Skin of body (tissue), 2 donors: ENCODE data around the gene ALDH1L2. TPM values are rescaled to one million over a fixed set of nuclear protein-coding genes. Genes with fewer than 3 reads are reported as not detected.
"Not testable (repeated sequence)": the region's sequence is repeated elsewhere in the genome, so short reads cannot be mapped to it uniquely, and the experiment has no call there.

ENCODE experiments used
- DNase-seq: peaks from one replicate; lab custom pipeline; 2025; lab: John Stamatoyannopoulos, UW
- total RNA-seq: library from RNA; depleted of rRNA; stranded (reverse); fragments of >200 nt; gene quantifications from one replicate; pipeline ENCODE4 v1.2.3, GENCODE V29; 2014

The ALDH1L2 gene
- total RNA-seq, 1 donor from 2014 or later = 21.9 TPM

DNA sequence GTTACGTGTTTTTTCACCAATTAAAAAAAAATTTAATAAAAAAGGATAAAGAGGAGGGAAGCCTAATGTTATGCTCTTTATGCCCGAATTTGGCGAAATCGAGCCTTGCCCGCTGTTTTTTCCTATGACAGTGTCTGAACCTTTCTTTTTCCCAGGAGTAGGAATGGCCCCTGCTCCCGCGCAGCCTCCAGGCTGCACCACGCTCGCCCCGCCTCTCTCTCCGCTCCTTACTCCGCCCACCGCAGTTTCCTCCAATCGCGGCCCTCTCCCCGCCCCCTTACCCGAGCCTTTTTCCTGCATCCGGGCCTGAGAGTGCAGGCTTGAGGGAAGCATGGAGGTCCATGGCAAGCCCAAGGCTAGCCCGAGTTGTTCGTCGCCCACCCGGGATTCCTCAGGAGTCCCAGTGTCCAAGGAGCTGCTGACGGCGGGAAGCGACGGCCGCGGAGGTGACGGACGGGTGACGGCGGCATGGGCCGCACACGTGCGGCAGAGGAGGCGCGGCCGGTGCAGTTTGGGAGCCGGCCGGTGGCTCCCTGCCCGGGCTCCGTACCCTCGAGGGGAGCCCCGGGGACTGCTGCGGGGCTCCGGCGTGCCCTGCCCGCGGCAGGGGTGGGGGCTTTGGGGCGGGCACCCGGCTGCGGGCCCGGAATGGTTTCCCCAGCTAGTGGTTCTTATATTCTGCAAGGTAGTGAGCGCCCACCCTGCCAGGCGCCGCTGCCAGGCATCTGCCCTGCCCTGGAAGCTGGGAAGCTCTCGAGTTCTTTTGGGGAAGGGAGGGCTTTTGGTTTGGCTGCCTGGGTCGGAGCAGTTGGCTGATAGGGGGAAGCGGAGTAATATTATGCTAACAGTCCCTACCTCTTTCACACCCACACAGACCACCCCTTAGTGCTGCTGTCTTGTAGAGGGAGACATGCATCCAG, 98.0 kb downstream of the ALDH1L2 start, which contains the start of gene NOPCHAP1:
Gene NOPCHAP1 (plus strand): TSS at position 295 of the 920 bp plus-strand sequence. CDS start 37 bp downstream, at position 332.
- peak; percentile 83 for DNase-seq

DNA sequence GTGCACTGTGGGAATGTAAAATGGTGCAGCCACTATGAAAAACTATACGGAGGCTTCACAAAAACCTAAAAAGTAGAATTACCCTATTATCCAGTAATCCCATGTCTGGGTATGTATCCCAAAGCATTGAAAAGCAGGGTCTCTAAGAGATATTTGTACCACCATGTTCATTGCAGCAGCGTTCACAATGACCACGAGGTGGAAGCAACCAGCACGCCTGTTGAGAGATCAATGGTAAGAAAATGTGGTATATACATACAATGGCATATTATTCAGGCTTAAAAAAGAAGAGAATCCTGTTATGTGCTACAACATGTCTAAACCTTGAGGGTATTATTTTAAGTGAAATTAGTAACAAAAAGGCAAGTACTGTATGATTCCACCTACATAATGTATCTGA, 99.1 kb downstream of the ALDH1L2 start:
- DNase-seq = no peak

DNA sequence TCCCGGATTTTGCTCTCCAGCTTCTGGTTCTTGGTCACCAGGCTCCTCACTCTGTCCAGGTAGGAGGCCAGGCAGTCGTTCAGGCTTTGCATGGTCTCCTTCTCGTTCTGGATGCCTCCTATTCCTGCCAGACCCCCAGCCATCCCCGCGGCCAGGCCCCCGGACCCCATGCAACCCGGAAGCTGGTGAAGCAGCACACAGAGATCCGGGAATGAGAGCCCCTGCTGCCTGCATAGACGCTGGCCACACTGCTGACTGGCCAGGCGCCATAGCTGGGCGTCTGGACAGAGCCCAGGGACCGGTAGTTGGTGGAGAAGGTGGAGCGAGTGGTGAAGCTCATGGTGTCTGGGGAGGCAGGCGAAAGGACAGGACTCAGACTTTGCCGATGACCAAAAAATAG, 106.6 kb downstream of the ALDH1L2 start:
- not testable (repeated sequence) for DNase-seq

DNA sequence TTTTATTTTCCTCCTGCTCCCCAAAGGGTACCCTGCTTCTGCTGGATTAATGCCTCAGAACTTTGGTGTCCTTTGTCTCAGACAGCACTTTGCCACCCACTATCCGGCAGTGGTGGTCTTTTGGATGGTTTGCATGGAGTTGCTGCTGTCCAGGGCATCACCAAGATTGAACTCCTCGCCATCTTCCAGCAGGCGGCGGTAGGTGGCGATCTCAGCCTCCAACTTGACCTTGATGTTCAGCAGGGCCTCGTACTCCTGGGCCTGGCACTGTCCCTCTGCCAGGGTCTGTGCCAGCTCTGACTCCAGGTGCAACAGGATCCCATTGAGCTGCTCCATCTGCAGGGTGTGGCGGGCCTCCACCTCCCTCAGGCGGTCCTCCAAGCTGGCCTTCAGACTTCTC, 107.6 kb downstream of the ALDH1L2 start:
- DNase-seq = no peak

DNA sequence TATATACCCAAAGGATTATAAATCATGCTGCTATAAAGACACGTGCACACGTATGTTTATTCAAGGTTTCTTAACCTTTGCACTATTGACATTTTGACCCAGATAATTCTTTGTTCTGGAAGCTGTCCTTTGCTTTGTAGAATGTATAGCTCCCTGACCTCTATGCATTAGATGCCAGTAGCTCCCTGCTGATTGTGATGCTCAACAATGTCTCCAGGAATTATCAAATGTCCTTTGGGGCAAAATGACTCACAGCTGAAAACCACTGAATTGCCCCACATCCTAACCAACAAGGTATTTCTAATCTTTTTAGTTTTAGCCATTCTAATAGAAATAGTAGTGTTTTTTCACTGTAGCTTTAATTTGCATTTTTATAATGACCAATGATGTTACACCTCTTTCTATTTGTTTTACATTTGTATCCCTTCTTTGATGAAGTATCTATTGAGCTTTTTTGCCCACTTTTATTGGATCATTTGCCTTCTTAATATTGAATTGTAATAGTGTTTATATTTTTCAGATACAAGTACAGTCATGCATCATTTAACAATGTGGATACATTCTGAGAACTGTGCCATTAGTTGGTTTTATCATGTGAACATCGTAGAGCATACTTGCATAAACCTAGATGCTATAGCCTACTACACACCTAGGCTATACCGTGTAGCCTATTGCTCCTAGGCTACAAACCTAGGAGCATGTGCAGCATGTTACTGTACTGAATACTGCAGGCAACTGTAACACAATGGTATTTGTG, 108.5 kb downstream of the ALDH1L2 start:
- DNase-seq = no peak

DNA sequence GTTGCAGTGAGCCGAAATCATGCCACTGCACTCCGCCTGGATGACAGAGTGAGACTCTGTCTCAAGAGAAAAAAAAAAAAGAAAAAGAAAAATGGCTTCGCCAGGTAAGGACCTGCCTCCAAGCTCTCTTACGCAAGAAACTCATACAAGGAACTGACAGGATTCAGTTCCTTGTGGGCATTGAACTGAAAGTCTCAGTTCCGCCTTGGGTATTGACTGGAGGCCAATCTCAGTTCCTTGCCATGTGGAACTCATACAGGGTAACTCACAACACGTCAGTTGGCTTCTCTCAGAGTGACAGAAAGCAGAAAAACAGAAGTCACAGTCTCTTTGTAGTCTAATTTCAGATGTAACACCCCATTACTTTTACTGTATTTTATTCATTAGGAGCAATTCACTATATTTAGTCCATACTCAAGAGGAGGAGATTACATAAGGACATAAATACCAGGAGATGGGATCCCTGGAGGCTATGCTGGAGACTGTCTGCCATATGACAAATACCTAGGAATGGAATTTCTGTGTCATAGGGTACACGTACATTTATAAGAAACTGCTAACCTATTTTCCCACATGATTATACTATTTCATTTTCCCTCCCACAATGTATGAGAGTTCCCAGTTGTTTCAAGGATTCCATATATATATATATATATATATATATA, 109.5 kb downstream of the ALDH1L2 start:
- DNase-seq = no peak

DNA sequence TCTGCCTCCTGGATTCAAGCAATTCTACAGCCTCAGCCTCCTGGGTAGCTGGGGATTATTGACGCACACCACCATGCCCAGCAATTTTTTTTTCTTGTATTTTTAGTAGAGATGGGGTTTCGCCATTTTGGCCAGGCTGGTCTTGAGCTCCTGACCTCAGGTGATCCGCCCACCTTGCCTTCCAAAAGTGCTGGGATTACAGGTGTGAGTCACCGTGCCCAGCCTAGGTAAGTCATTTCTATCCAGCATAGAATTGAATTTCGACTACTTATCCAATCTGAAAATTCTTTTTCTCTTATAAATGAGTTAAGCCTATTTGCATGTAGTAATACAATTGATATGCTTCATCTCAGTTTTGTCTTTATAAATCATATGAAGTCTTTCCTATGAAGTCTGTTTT, 111.0 kb downstream of the ALDH1L2 start:
- DNase-seq = no peak

DNA sequence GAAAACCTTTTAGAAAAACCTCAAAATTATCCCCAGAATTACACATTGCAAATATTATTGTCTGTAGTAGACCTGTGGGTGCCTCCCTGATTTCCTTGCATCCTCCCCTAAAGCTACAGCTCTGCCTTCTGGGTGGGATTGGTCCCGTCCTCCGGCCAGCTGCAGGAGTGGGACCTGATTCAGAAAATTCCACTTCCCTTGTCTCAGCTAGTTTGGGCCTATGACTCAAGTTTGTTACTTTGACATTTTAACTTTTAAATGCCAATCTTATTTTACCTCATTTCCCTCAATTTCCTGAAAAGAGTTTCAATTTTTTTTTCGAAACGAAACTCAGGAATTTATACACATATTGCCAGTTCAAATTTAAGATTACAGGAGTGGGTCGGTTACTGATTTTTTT, 113.0 kb downstream of the ALDH1L2 start:
- DNase-seq = no peak

Other genes starting within 250 kb of the ALDH1L2 start
- gene SLC41A2, start 126.2 kb downstream of the ALDH1L2 start, total RNA-seq = 17.2 TPM
- 9.9 TPM for gene NOPCHAP1, start 98.1 kb downstream of the ALDH1L2 start, total RNA-seq
- 97.0 TPM for gene WASHC4, start 23.3 kb upstream of the ALDH1L2 start, total RNA-seq
- 71.7 TPM for gene APPL2, start 151.7 kb upstream of the ALDH1L2 start, total RNA-seq
- 18.1 TPM for gene C12orf75, start 246.2 kb upstream of the ALDH1L2 start, total RNA-seq